H9 (cell line): ENCODE data around the gene ASCC3. TPM values are rescaled to one million over a fixed set of nuclear protein-coding genes. Genes with fewer than 3 reads are reported as not detected.

Experiments
- DNase-seq: peaks from one replicate; pipeline ENCODE4 v3.0.0-alpha.2; 2017
- H2AFZ ChIP-seq: one replicate; pipeline ENCODE4 v1.6.1; 2013; ENCODE audit warnings: mild to moderate bottlenecking, low read length, control low read depth, moderate library complexity
- H2AK5ac ChIP-seq: 2 replicates; pipeline ENCODE4 v1.6.1; 2013; ENCODE audit warnings: low read length, control low read depth, mixed read lengths; ENCODE audit not compliant: insufficient read length
- H2BK120ac ChIP-seq: one replicate; pipeline ENCODE4 v1.6.1; 2013; ENCODE audit warnings: low read depth, mild to moderate bottlenecking, low read length, control low read depth, inconsistent platforms; ENCODE audit not compliant: poor library complexity, severe bottlenecking
- H2BK12ac ChIP-seq: 2 replicates; pipeline ENCODE4 v1.6.1; 2013; ENCODE audit warnings: low read length, control low read depth, mixed read lengths, low read depth; ENCODE audit not compliant: insufficient read length
- H2BK15ac ChIP-seq: 2 replicates; pipeline ENCODE4 v1.6.1; 2013; ENCODE audit warnings: low read depth, low read length, control low read depth
- H2BK20ac ChIP-seq: one replicate; pipeline ENCODE4 v1.6.1; 2013; ENCODE audit warnings: low read depth, mild to moderate bottlenecking, low read length, control low read depth, inconsistent platforms; ENCODE audit not compliant: poor library complexity, severe bottlenecking
- H2BK5ac ChIP-seq: 2 replicates; pipeline ENCODE4 v1.6.1; 2013; ENCODE audit warnings: low read length, control low read depth, mixed read lengths; ENCODE audit not compliant: insufficient read length
- H3K14ac ChIP-seq: 2 replicates; pipeline ENCODE4 v1.6.1; 2013; ENCODE audit warnings: low read length, control low read depth; ENCODE audit not compliant: insufficient read depth
- H3K18ac ChIP-seq: 2 replicates; pipeline ENCODE4 v1.6.1; 2013; ENCODE audit warnings: low read depth, mild to moderate bottlenecking, mixed read lengths, low read length, control low read depth; ENCODE audit not compliant: insufficient read length
- H3K23ac ChIP-seq: 2 replicates; pipeline ENCODE4 v1.6.1; 2013; ENCODE audit warnings: low read length, control low read depth, mixed read lengths, low read depth; ENCODE audit not compliant: insufficient read length
- H3K23me2 ChIP-seq: 2 replicates; pipeline ENCODE4 v1.6.1; 2013; ENCODE audit warnings: low read depth, mild to moderate bottlenecking, mixed read lengths, low read length, control low read depth; ENCODE audit not compliant: insufficient read length, poor library complexity, severe bottlenecking
- H3K27ac ChIP-seq: 2 replicates; pipeline ENCODE4 v1.5.1; 2013; ENCODE audit warnings: low read length, control low read depth, mixed read lengths, low read depth; ENCODE audit not compliant: insufficient read length
- H3K27me3 ChIP-seq: 2 replicates; pipeline ENCODE4 v1.6.1; 2013; ENCODE audit warnings: low read length, control low read depth, inconsistent platforms; ENCODE audit not compliant: insufficient read depth
- H3K4ac ChIP-seq: 2 replicates; pipeline ENCODE4 v1.6.1; 2013; ENCODE audit warnings: low read depth, mild to moderate bottlenecking, control low read depth, inconsistent platforms, low read length, moderate library complexity
- H3K4me1 ChIP-seq: 2 replicates; pipeline ENCODE4 v1.6.1; 2013; ENCODE audit warnings: low read length, control low read depth, inconsistent platforms; ENCODE audit not compliant: insufficient read depth
- H3K4me2 ChIP-seq: 2 replicates; pipeline ENCODE4 v1.6.1; 2013; ENCODE audit warnings: low read length, control low read depth, mixed read lengths; ENCODE audit not compliant: insufficient read length, insufficient read depth
- H3K56ac ChIP-seq: 2 replicates; pipeline ENCODE4 v1.6.1; 2013; ENCODE audit warnings: low read depth, mild to moderate bottlenecking, mixed read lengths, low read length, control low read depth; ENCODE audit not compliant: insufficient read length
- H3K79me1 ChIP-seq: 2 replicates; pipeline ENCODE4 v1.6.1; 2013; ENCODE audit warnings: low read depth, mild to moderate bottlenecking, moderate library complexity, low read length, control low read depth, inconsistent platforms; ENCODE audit not compliant: insufficient read depth, poor library complexity, severe bottlenecking
- H3K79me2 ChIP-seq: 2 replicates; pipeline ENCODE4 v1.6.1; 2013; ENCODE audit warnings: low read length, control low read depth, inconsistent platforms; ENCODE audit not compliant: insufficient read depth
- H3K9ac ChIP-seq: 2 replicates; pipeline ENCODE4 v1.6.1; 2013; ENCODE audit warnings: low read length, control low read depth, mixed read lengths; ENCODE audit not compliant: insufficient read length; ENCODE audit errors: extremely low read depth
- H3K9me3 ChIP-seq: one replicate; pipeline ENCODE4 v1.6.1; 2013; ENCODE audit warnings: low read depth, low read length, inconsistent platforms; ENCODE audit not compliant: control insufficient read depth
- H3T11ph ChIP-seq: one replicate; pipeline ENCODE4 v1.6.1; 2013; ENCODE audit warnings: mild to moderate bottlenecking, low read length, control low read depth, inconsistent platforms
- H4K20me1 ChIP-seq: one replicate; pipeline ENCODE4 v1.6.1; 2013; ENCODE audit not compliant: control insufficient read depth, insufficient read length, insufficient read depth
- H4K5ac ChIP-seq: 2 replicates; pipeline ENCODE4 v1.6.1; 2013; ENCODE audit warnings: low read depth, mild to moderate bottlenecking, mixed read lengths, low read length, control low read depth; ENCODE audit not compliant: insufficient read length
- H4K8ac ChIP-seq: replicated peaks from 2 replicates; pipeline ENCODE4 v1.6.1; 2013; ENCODE audit warnings: low read length, control low read depth, mixed read lengths, low read depth; ENCODE audit not compliant: insufficient read length
- H4K91ac ChIP-seq: 2 replicates; pipeline ENCODE4 v1.6.1; 2013; ENCODE audit warnings: low read depth, mild to moderate bottlenecking, moderate library complexity, mixed read lengths, low read length, control low read depth; ENCODE audit not compliant: insufficient read length
- H3K27ac Mint-ChIP-seq, 3 experiments: 2 replicates in 2 of 3; 3 replicates in 1 of 3; pipeline ENCODE4 v1.8.0; 2020 to 2021; ENCODE audit warnings: mixed read lengths in 3 of 3, mild to moderate bottlenecking in 1 of 3, moderate library complexity in 1 of 3
- H3K27me3 Mint-ChIP-seq: 2 replicates; pipeline ENCODE4 v1.8.0; 2021; ENCODE audit warnings: low read depth, mild to moderate bottlenecking, moderate library complexity, mixed read lengths
- H3K36me3 Mint-ChIP-seq, 3 experiments: 2 replicates in 2 of 3; 3 replicates in 1 of 3; pipeline ENCODE4 v1.8.0; 2020 to 2021; ENCODE audit warnings: low read depth in 3 of 3, mixed read lengths in 3 of 3; ENCODE audit not compliant: insufficient read depth in 1 of 3
- H3K4me1 Mint-ChIP-seq, 2 experiments: 2 replicates each; pipeline ENCODE4 v1.8.0; 2020; ENCODE audit warnings: mixed read lengths in 2 of 2
- H3K4me3 Mint-ChIP-seq, 2 experiments: 2 replicates in 1 of 2; 3 replicates in 1 of 2; pipeline ENCODE4 v1.8.0; 2020 to 2021; ENCODE audit warnings: mild to moderate bottlenecking in 2 of 2, mixed read lengths in 2 of 2, moderate library complexity in 1 of 2
- H3K9me3 Mint-ChIP-seq, 2 experiments: 2 replicates in 1 of 2; 3 replicates in 1 of 2; pipeline ENCODE4 v1.8.0; 2020; ENCODE audit warnings: mild to moderate bottlenecking in 2 of 2, mixed read lengths in 2 of 2, moderate library complexity in 1 of 2
- CTCF ChIP-seq: fragments of 200-600 bp; sonication (generic); conservative IDR thresholded peaks from 3 replicates; pipeline ENCODE4 v1.8.0; 2021; ENCODE audit warnings: antibody characterized with exemption, mild to moderate bottlenecking
- WGBS: extraction: QIAGEN DNeasy Blood & Tissue Kit; methylation state at CpG from one replicate; pipeline ENCODE4 v1.1.7; 2013; ENCODE audit warnings: missing lambda C conversion rate, low lambda C conversion rate, mixed read lengths; ENCODE audit not compliant: insufficient read length; ENCODE audit errors: extremely low coverage; 5-methylcytosine and 5-hydroxymethylcytosine counted together
- total RNA-seq: library from RNA; stranded (reverse); gene quantifications from 2 replicates; pipeline ENCODE4 v1.2.1, GENCODE V29; 2021

Gene ASCC3
- total RNA-seq, 1 experiment from 2014 or later: 63.8 TPM

GRCh38 chr6:100554228-100554627 is 326.9 kb downstream of the ASCC3 start:
- Histone ChIP-seq H3K23ac (no peak overlapping the region), H3K56ac (no peak overlapping the region), H2AK5ac (no peak overlapping the region), H3K4me2 (no peak overlapping the region), H2BK15ac (no peak overlapping the region), H2AFZ (no peak overlapping the region), H4K5ac (no peak overlapping the region), H3K18ac (no peak overlapping the region), H3K9me3 (no peaks in the 10 kb centered on the region), H3K9ac (no peak overlapping the region), H2BK120ac (no peak overlapping the region), H3K79me2 (no peaks in the 10 kb centered on the region), H4K20me1 (no peaks in the 10 kb centered on the region), H4K8ac (no peak overlapping the region), H3K23me2 (no peaks in the 10 kb centered on the region), H2BK20ac (no peak overlapping the region), H3K4ac (no peak overlapping the region), H3K14ac (no peak overlapping the region), H4K91ac (no peak overlapping the region), H3T11ph (no peak overlapping the region), H2BK12ac (no peak overlapping the region), H2BK5ac (no peak overlapping the region), H3K79me1 (no peaks in the 10 kb centered on the region), H3K27me3 (no peaks in the 10 kb centered on the region), H3K27ac (no peak overlapping the region), H3K4me1 (no peaks in the 10 kb centered on the region)
- Mint-ChIP-seq H3K4me3 (no peak overlapping the region), H3K27ac (no peak overlapping the region; a peak in 1 of 7 replicates), H3K27me3 (no peaks in the 10 kb centered on the region), H3K4me1 (peaks cover 0 to 4% of the 10 kb centered on the region in 2 experiments; a peak in 1 of 4 replicates), H3K36me3 (no peaks in the 10 kb centered on the region), H3K9me3 (no peaks in the 10 kb centered on the region)
- WGBS: no CpG with 5 or more reads among the region's 5 CpGs
- TF ChIP-seq CTCF: no peak
- no peak for DNase-seq
